ENCODE results near the gene REEP3. TPM values are rescaled to one million over a fixed set of nuclear protein-coding genes. Genes with fewer than 3 reads are reported as not detected.

REEP3 gene
- total and polyA plus RNA-seq, 2 of the 8 experiments (the other 6 are each of a cell fraction or from before 2014, with no cell fraction given): 5.8 to 31.5 TPM

GRCh38 chr10:63587191-63587590 is 66.0 kb downstream of the REEP3 start (continued):
- TF ChIP-seq CHD7 (IDR thresholded peaks at IDR 0.05; ENCODE audit: insufficient replicate concordance, low read length): no peak
- TF ChIP-seq CBX5 (IDR thresholded peaks at IDR 0.05; ENCODE audit: low read depth, low read length): no peak
- no peak for TF ChIP-seq HDAC2 (IDR thresholded peaks at IDR 0.05; ENCODE audit: borderline replicate concordance in 1 of 2, low read depth in 2 of 2, low read length in 2 of 2)

Data from H1 (cell line).